ENCODE measurements around the gene CST7. TPM values are rescaled to one million over a fixed set of nuclear protein-coding genes. Genes with fewer than 3 reads are reported as not detected.

Gene CST7
- total and polyA plus RNA-seq, 2 of the 13 experiments (the other 11 are each of a cell fraction or from before 2014, with no cell fraction given), result not detected

- Histone ChIP-seq H3K4me3 (replicated peaks in 1 of 3; ENCODE audit: insufficient read depth in 1 of 3, low read depth in 2 of 3, low read length in 3 of 3) (no peak overlapping the region), H4K20me1 (ENCODE audit: insufficient read depth, low read length) (no peaks in the 10 kb centered on the region; the same call in 1 of the 2 replicates), H3K9me3 (ENCODE audit: low read length) (no peaks in the 10 kb centered on the region), H3K4me1 (ENCODE audit: insufficient read depth, low read length) (0 out of 2 replicates have a peak, but pooled peaks cover 5% of the 10 kb centered on the region), H3K36me3 (replicated peaks in 1 of 2; ENCODE audit: control insufficient read depth in 1 of 2, insufficient read depth in 2 of 2, low read length in 2 of 2) (peaks cover 4% of the 10 kb centered on the region in 2 experiments; a peak in 3 of 5 replicates), H3K9ac (ENCODE audit: insufficient read depth, low read depth, low read length) (no peak overlapping the region), H3K79me2 (ENCODE audit: insufficient read depth, low read length) (no peaks in the 10 kb centered on the region), H3K4me2 (ENCODE audit: low read depth, low read length) (no peak overlapping the region), H3K27ac (ENCODE audit: extremely low read length, insufficient read depth, low read length) (no peak overlapping the region), H2AFZ (ENCODE audit: low read length) (no peak overlapping the region), H3K27me3 (ENCODE audit: control insufficient read depth in 1 of 2, insufficient read depth in 2 of 2, low read length in 2 of 2) (peaks cover 7 to 12% of the 10 kb centered on the region in 2 experiments)
- ChIA-PET POLR2A (no interaction called here), CTCF (ENCODE audit: low intra/inter-chr PET ratio, low total read pairs) (no interaction called here)
- no peak for DNase-seq (ENCODE audit: low spot score)
- in situ Hi-C loops (cut with HindIII; ENCODE audit: extremely low pct_ligation_motif_present, low pct_unique_long_range_greater_than_20kb), result no loop called here
- ATAC-seq, result no peak
- BruUV-seq (replicated peaks), result no TSS peak
- intact Hi-C loops (cut with micrococcal nuclease; ENCODE audit: unreplicated experiment), result no loop called here
- no peak for FAIRE-seq
- 91% methylated on average over 16 of the region's 16 CpGs for WGBS (ENCODE audit: low lambda C conversion rate)
- TF ChIP-seq, protein P1, sequence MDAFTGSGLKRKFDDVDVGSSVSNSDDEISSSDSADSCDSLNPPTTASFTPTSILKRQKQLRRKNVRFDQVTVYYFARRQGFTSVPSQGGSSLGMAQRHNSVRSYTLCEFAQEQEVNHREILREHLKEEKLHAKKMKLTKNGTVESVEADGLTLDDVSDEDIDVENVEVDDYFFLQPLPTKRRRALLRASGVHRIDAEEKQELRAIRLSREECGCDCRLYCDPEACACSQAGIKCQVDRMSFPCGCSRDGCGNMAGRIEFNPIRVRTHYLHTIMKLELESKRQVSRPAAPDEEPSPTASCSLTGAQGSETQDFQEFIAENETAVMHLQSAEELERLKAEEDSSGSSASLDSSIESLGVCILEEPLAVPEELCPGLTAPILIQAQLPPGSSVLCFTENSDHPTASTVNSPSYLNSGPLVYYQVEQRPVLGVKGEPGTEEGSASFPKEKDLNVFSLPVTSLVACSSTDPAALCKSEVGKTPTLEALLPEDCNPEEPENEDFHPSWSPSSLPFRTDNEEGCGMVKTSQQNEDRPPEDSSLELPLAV (CRISPR knock-in tag; conservative IDR thresholded peaks at IDR 0.05; ENCODE audit: low read depth), result no peak
- TF ChIP-seq ZNF431 (CRISPR knock-in tag; IDR thresholded peaks at IDR 0.05; ENCODE audit: borderline replicate concordance, low read depth), result no peak
- no peak for TF ChIP-seq ZBTB7B (CRISPR knock-in tag; IDR thresholded peaks at IDR 0.05)
- no peak for TF ChIP-seq GMEB1 (CRISPR knock-in tag; IDR thresholded peaks at IDR 0.05; ENCODE audit: borderline replicate concordance)
- TF ChIP-seq ESRRA (CRISPR knock-in tag; IDR thresholded peaks at IDR 0.05; ENCODE audit: low read depth), result no peak
- no peak for TF ChIP-seq NRL (CRISPR knock-in tag; IDR thresholded peaks at IDR 0.05; ENCODE audit: borderline replicate concordance)
- no peak for TF ChIP-seq YY1 (IDR thresholded peaks at IDR 0.05; ENCODE audit: insufficient read depth, insufficient replicate concordance, low read depth, low read length)
- TF ChIP-seq NFYB (CRISPR knock-in tag; IDR thresholded peaks at IDR 0.05), result no peak
- TF ChIP-seq, protein P2, sequence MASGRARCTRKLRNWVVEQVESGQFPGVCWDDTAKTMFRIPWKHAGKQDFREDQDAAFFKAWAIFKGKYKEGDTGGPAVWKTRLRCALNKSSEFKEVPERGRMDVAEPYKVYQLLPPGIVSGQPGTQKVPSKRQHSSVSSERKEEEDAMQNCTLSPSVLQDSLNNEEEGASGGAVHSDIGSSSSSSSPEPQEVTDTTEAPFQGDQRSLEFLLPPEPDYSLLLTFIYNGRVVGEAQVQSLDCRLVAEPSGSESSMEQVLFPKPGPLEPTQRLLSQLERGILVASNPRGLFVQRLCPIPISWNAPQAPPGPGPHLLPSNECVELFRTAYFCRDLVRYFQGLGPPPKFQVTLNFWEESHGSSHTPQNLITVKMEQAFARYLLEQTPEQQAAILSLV (CRISPR knock-in tag; IDR thresholded peaks at IDR 0.05; ENCODE audit: borderline replicate concordance), result no peak
- no peak for TF ChIP-seq ZNF207 (IDR thresholded peaks at IDR 0.05; ENCODE audit: borderline replicate concordance)
- TF ChIP-seq ZNF772 (CRISPR knock-in tag; IDR thresholded peaks at IDR 0.05), result no peak
- TF ChIP-seq AGO1 (IDR thresholded peaks at IDR 0.05; ENCODE audit: low read depth, low read length, poor library complexity, severe bottlenecking), result peak; percentile 25
- 0 out of 2 replicates have a peak, but pooled peaks have one; percentile 59 for TF ChIP-seq FOXO4 (CRISPR knock-in tag; conservative IDR thresholded peaks at IDR 0.05)
- TF ChIP-seq, protein P3, sequence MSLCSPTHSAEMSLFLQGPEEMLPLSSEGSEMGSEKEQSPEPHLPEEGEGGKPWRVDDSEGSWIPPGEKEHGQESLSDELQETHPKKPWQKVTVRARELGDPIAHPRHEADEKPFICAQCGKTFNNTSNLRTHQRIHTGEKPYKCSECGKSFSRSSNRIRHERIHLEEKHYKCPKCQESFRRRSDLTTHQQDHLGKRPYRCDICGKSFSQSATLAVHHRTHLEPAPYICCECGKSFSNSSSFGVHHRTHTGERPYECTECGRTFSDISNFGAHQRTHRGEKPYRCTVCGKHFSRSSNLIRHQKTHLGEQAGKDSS (CRISPR knock-in tag; IDR thresholded peaks at IDR 0.05; ENCODE audit: borderline replicate concordance, low read depth), result no peak
Observed at GRCh38 chr20:24953621-24954133, 4.6 kb downstream of the CST7 start.

Data from HepG2 (cell line).